Mucosa of rectum (tissue), 2 donors: ENCODE measurements around the gene COL18A1.

Experiments used
- H3K27ac ChIP-seq, 2 donors: one replicate each; pipeline ENCODE4 v1.7.0; 2013; ENCODE audit warnings: inconsistent platforms in 2 of 2, low read depth in 2 of 2, low read length in 2 of 2
- H3K27me3 ChIP-seq, 2 donors: one replicate each; pipeline ENCODE4 v1.7.0; 2013; ENCODE audit warnings: low read length in 2 of 2; ENCODE audit not compliant: control insufficient read depth in 2 of 2, insufficient read depth in 2 of 2
- H3K36me3 ChIP-seq, 2 donors: one replicate each; pipeline ENCODE4 v1.7.0; 2013; ENCODE audit warnings: low read length in 2 of 2; ENCODE audit not compliant: control insufficient read depth in 2 of 2, insufficient read depth in 2 of 2
- H3K4me1 ChIP-seq, 2 donors: one replicate each; pipeline ENCODE4 v1.7.0; 2013; ENCODE audit warnings: low read length in 2 of 2, mild to moderate bottlenecking in 1 of 2; ENCODE audit not compliant: control insufficient read depth in 2 of 2, insufficient read depth in 2 of 2
- H3K4me3 ChIP-seq, 2 donors: one replicate each; pipeline ENCODE4 v1.7.0; 2013; ENCODE audit warnings: low read length in 2 of 2
- H3K9ac ChIP-seq, 2 donors: one replicate each; pipeline ENCODE4 v1.7.0; 2013; ENCODE audit warnings: low read length in 2 of 2, low read depth in 1 of 2, mild to moderate bottlenecking in 1 of 2
- H3K9me3 ChIP-seq, 2 donors: one replicate each; pipeline ENCODE4 v1.7.0; 2013; ENCODE audit warnings: low read length in 2 of 2; ENCODE audit not compliant: control insufficient read depth in 2 of 2
- donor health status: healthy.
- donor health status: Normal muscosa, but diverticular disease.

COL18A1 gene

DNA sequence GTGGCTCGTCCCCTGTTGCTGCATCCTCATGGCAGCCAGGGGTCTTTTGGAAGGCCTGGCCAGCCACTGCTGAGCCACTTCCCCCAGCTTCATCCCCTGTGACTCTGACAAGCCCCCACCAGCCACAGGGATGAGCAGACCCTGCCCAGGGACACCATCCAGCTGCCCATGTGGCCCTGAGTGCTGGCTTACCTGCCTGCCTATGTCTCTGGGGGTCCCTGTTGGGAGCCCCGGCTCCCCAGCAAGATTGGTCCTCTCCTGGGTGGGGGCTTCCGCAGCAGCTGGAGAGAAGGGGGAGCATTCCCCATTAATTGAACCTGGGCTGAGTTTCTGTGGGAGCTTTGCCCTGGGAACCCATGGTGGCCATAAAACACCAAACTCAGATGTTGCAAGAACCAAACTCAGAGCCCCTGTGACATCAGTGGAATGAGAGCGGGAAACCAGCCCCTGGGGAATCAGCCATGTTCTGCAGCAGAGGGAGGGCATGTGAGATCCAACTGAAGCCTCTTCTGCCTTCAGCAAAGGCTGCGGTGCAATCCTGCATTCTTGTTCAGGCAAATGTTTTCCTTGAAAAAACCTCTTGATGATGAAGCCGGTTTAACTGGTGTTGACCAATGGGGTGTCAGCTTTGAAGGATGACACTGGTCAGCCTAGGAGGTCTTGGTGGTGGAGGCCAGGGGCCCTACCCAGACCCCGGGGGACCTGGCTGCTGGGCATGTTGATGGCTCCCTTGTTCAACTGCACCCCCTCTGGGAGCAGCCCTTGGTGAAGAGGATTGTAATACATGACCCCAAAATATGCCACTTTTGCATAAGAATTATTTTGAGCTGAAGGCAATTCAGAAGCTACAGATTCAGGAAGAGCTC is 28.3 kb upstream of the COL18A1 start:
- no peaks in the 10 kb centered on the region for H3K27me3 ChIP-seq

DNA sequence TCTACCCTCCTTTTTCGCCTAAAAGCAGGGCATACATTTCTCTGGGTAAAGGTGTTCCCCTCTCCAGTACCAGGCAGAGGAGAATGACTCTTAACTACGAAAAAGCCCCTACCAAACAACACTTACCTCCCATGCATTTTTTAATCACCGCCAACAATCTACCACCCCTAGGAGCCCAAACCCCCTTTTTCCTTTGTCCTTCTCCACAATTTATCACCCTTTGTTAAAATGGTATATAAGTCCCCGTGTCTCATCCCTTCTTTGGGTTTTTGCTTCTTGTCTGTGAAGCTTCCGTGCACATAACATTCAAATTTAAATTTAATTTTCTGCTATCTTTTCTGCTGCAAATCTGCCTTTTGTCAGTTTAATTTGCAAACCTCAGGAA is 27.6 kb upstream of the COL18A1 start:
- Histone ChIP-seq H3K27me3 (no peaks in the 10 kb centered on the region), H3K9ac (no peak overlapping the region), H3K4me1 (no peaks in the 10 kb centered on the region), H3K27ac (no peak overlapping the region), H3K4me3 (no peak overlapping the region), H3K36me3 (no peaks in the 10 kb centered on the region), H3K9me3 (no peaks in the 10 kb centered on the region)

More for the DNA sequence above, 28.3 kb upstream of the COL18A1 start:
- Histone ChIP-seq H3K4me3 (no peak overlapping the region), H3K9ac (no peak overlapping the region), H3K9me3 (no peaks in the 10 kb centered on the region), H3K27ac (no peak overlapping the region), H3K4me1 (no peaks in the 10 kb centered on the region), H3K36me3 (no peaks in the 10 kb centered on the region)

DNA sequence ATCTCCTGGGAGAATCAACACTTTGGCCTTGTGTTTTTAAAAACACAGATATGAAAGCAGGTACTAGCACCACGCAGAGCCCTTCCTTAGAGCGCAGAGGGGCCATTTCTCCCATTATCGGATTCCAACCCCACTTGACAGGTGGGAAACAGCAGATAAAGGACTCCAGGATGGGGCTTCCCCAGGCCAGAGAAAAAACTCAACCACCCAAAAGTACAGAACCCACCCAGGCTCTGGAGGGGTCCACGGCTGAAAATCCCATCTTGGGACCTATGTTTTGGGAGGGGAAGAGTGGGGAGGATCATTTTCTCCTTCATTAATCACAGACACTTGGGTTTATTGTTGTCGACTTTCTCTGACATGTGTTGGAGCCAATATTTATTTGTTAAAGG is 27.1 kb upstream of the COL18A1 start:
- Histone ChIP-seq H3K9me3 (no peaks in the 10 kb centered on the region), H3K9ac (no peak overlapping the region), H3K4me3 (no peak overlapping the region), H3K27me3 (no peaks in the 10 kb centered on the region), H3K36me3 (no peaks in the 10 kb centered on the region), H3K27ac (no peak overlapping the region), H3K4me1 (no peaks in the 10 kb centered on the region)

DNA sequence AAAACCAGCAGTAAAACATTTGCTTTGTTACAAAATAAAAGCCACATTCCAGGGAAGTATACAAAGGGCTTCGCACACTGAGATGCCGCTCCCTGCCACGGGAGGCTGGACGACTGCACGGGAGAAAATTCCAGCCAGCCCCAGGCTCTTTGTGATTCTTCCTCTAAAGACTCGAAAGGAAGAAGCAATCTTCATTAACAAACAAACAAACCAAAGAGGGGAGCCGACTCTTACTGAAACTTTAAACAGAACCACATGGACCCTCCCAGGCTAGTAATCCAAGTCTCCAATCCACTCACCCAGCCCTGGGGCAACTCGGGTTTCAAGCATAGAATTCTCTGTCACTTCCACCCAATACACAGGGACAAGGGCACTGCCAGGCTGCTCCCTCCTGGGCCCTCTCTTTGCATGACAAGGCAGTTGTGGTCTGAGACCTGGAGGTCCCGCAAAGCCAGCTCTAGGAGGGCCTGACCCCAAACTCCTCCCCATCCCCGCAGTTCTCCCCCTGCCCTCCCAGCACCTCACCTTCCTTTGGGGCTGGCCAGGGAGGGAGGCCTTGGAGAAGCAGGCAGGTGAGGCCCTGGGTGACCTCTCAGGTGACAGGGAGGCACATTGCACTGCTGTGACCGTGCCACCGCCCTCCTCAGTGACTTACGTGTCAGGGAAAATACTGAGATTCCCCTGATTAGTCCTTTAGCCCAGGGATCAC is 26.6 kb upstream of the COL18A1 start:
- Histone ChIP-seq H3K9ac (no peak overlapping the region), H3K4me1 (no peaks in the 10 kb centered on the region), H3K9me3 (no peaks in the 10 kb centered on the region), H3K36me3 (no peaks in the 10 kb centered on the region), H3K4me3 (no peak overlapping the region), H3K27ac (no peak overlapping the region), H3K27me3 (no peaks in the 10 kb centered on the region)

DNA sequence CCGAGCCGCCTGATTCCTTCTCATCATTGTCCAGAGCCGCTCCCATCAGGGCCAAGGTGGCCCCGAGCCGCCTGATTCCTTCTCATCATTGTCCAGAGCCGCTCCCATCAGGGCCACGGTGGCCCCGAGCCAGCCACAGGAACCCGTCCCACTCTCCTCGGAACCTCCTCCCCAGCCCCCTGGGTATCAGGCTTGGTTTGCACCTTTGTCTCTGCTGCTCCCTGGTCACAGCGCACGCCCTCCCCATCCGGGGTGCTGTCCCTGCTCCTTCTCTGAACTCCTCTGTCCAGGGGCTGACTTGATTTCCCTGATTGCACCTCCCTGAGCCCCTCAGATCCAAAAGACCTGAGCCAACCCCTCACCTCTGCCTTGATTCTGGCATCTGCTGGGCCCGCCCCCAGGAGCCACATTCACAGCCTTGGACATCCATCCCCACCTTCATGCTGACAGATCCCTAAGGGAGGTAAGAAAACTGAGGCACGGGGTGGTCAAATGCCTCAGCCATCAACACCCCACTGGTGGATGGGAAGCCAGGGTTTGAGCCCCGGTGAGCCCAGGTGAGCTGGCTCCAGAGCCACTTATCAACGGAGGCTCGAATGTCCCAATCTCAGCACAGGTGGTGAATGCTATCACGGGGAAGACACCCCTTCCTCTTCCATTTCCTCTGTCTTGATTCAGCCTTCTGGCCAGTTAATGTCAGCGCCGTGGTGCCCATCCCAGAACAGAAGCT is 25.6 kb upstream of the COL18A1 start:
- H3K4me3 ChIP-seq = no peak overlapping the region
- no peak overlapping the region for H3K9ac ChIP-seq
- no peaks in the 10 kb centered on the region for H3K36me3 ChIP-seq
- H3K4me1 ChIP-seq = no peaks in the 10 kb centered on the region
- no peaks in the 10 kb centered on the region for H3K27me3 ChIP-seq
- no peaks in the 10 kb centered on the region for H3K9me3 ChIP-seq
- H3K27ac ChIP-seq = no peak overlapping the region

DNA sequence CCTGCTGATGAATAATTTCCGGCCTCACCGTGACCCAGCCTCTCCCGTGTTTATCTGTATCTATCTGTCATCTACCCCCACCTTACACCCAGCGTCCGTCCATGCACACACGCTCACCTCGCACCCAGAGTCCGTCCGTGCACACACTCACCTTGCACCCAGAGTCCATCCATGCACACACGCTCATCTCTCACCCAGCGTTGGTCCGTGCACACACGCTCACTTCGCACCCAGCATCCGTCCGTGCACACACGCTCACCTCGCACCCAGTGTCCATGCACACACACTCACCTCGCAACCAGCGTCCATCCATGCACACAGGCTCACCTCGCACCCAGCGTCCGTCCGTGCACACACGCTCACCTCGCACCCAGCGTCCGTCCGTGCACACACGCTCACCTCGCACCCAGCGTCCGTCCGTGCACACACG is 25.0 kb upstream of the COL18A1 start:
- Histone ChIP-seq H3K9me3 (no peaks in the 10 kb centered on the region), H3K4me3 (no peak overlapping the region), H3K9ac (no peak overlapping the region), H3K4me1 (no peaks in the 10 kb centered on the region), H3K36me3 (no peaks in the 10 kb centered on the region), H3K27me3 (no peaks in the 10 kb centered on the region), H3K27ac (no peak overlapping the region)

DNA sequence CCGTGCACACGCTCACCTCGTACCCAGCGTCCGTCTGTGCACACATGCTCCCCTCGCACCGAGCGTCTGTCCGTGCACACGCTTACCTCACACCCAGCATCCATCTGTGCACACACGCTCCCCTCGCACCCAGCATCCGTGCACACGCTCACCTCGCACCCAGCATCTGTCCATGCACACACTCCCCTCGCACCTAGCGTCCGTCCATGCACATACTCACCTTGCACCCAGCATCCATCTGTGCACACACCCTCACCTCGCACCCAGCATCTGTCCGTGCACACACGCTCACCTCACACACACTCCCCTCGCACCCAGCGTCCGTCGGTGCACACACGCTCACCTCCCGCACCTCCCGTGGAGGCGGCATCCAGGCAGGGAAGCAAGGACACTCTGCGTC is 24.4 kb upstream of the COL18A1 start:
- Histone ChIP-seq H3K27ac (no peak overlapping the region), H3K4me1 (no peaks in the 10 kb centered on the region), H3K9me3 (no peaks in the 10 kb centered on the region), H3K9ac (no peak overlapping the region), H3K36me3 (no peaks in the 10 kb centered on the region), H3K27me3 (no peaks in the 10 kb centered on the region), H3K4me3 (no peak overlapping the region)

DNA sequence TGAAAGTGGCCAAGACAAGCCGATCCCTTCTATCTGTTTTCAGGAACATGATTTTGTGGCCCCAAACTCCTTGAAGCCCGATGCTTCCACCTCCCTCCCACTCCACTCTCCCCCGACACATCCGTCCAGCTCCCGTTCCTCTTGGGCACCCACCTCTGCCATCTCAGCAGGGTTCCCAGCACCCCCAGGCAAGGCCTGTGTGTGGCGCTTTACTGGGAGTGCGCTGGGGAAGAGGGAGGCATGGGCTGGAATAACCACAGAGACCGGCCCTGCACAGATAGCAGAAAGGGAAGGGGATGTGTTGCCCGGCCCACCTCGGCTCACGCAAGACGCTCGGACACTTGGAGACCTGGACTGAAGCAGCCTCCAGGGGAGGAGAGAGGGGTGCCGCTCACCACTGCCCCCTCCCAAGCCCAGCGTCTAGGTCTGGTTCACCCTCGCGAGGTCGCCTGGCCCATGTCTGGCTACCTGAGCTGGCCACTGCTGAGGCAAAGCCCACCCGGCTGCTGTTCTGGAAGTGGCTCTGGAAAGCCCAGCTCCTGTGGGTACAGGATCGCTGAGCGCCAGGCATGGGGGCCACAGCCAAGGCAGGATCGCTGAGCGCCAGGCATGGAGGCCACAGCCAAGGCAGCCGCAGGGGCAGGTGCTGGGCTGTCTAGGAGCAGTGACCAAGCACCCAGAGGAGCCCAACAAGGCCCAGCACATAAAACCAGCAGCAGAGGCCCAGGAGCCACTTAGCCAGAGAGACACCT is 23.8 kb upstream of the COL18A1 start:
- no peaks in the 10 kb centered on the region for H3K4me1 ChIP-seq
- H3K27ac ChIP-seq = no peak overlapping the region
- no peaks in the 10 kb centered on the region for H3K27me3 ChIP-seq
- no peaks in the 10 kb centered on the region for H3K36me3 ChIP-seq
- H3K4me3 ChIP-seq = no peak overlapping the region
- no peak overlapping the region for H3K9ac ChIP-seq
- no peaks in the 10 kb centered on the region for H3K9me3 ChIP-seq

DNA sequence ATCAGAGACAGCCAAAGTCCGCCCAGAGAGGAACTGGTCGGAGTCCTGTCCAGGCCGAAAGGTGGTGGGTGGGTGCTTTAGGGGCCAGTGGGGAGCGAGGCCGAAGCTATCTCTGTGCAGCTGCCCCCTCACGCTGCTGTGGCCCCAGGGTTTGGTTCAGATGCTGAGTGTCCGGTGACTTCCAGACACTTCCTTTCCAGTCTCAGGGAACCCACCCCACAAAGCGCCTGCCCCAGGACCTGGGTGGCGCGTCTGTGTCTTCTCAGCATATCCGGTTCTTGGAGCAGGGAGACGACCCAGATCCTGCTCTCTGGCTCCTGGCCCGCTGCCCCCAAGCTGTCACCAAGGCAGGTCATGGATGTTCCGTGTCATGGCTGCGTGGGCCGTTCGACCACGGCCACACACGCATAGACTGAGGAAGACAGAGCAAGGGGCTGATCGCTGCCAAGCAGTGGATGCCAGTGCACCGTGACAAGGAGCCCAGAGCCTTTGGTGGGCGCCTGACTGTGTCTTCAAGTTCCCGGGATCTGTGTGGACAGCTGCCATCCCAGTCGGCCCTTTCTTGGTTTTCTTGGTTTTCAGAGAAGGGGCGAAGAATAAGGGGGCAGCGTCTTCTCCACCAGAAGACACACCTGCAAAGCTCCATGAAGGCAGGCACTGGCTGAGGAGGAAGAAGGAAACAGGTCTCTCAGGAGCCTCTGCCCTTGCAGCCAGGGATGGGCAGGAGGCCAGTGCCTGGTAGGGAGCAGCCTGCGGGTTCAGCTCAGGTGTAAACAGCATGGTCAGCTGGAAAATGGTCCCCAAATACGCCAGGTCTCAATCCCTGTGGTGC is 22.9 kb upstream of the COL18A1 start:
- no peak overlapping the region for H3K4me3 ChIP-seq
- H3K4me1 ChIP-seq = no peaks in the 10 kb centered on the region
- no peaks in the 10 kb centered on the region for H3K27me3 ChIP-seq
- no peak overlapping the region for H3K27ac ChIP-seq
- no peaks in the 10 kb centered on the region for H3K36me3 ChIP-seq
- no peak overlapping the region for H3K9ac ChIP-seq
- no peaks in the 10 kb centered on the region for H3K9me3 ChIP-seq
